Esophagus muscularis mucosa (tissue), 3 donors: ENCODE data around the gene COPS6.

Source experiments
- POLR2A ChIP-seq: fragments of 450-650 bp; IDR thresholded peaks from one replicate; pipeline ENCODE4 v1.6.1; 2017; ENCODE audit warnings: antibody characterized with exemption, moderate library complexity, mild to moderate bottlenecking, low read depth
- TF ChIP-seq, protein P1 (sequence below), 3 experiments: fragments of 200-600 bp in 2 of 3; fragments of 450-650 bp in 1 of 3; sonication (generic) in 2 of 3; IDR thresholded peaks; one replicate each; pipeline ENCODE4 v1.5.1; 2017 to 2019; ENCODE audit warnings: antibody characterized with exemption in 3 of 3, mild to moderate bottlenecking in 2 of 3, moderate library complexity in 1 of 3

DNA sequence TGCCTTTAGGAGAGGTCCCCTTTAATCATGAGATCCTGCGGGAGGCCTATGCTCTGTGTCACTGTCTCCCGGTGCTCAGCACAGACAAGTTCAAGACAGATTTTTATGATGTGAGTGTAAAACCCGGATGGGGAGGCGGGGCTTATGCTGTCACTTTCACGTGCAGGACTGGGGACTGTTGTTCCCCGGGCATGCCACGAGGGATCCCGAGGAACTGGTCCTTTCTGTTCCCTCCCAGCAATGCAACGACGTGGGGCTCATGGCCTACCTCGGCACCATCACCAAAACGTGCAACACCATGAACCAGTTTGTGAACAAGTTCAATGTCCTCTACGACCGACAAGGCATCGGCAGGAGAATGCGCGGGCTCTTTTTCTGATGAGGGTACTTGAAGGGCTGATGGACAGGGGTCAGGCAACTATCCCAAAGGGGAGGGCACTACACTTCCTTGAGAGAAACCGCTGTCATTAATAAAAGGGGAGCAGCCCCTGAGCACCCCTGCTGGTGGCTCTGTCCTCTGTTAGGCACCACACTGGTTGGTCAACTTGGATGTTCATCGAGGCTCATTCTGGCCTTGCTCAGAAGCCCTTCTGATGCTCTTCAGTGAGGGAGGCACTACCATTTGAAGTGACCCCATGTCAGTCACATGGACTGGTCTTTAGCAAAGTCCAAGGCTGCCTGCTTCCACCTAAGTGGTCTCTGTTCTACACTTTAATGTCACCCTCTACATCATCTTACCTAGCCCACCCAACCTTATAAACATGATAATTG, 2.8 kb downstream of the COPS6 start:
- TF ChIP-seq POLR2A, result no peak
- TF ChIP-seq, protein P1, sequence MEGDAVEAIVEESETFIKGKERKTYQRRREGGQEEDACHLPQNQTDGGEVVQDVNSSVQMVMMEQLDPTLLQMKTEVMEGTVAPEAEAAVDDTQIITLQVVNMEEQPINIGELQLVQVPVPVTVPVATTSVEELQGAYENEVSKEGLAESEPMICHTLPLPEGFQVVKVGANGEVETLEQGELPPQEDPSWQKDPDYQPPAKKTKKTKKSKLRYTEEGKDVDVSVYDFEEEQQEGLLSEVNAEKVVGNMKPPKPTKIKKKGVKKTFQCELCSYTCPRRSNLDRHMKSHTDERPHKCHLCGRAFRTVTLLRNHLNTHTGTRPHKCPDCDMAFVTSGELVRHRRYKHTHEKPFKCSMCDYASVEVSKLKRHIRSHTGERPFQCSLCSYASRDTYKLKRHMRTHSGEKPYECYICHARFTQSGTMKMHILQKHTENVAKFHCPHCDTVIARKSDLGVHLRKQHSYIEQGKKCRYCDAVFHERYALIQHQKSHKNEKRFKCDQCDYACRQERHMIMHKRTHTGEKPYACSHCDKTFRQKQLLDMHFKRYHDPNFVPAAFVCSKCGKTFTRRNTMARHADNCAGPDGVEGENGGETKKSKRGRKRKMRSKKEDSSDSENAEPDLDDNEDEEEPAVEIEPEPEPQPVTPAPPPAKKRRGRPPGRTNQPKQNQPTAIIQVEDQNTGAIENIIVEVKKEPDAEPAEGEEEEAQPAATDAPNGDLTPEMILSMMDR (IDR thresholded peaks at IDR 0.05), result no peak
